Gastrocnemius medialis (tissue), 4 donors: ENCODE measurements around the gene CCDC8.

Experiments
- POLR2A ChIP-seq, 2 donors: fragments of 450-650 bp; IDR thresholded peaks; one replicate each; pipeline ENCODE4 v1.6.1; 2017; ENCODE audit warnings: antibody characterized with exemption in 2 of 2, mild to moderate bottlenecking in 2 of 2, moderate library complexity in 2 of 2
- TF ChIP-seq, protein P1 (sequence below), 5 experiments: fragments of 450-650 bp in 3 of 5; fragments of 200-600 bp in 2 of 5; sonication (generic) in 2 of 5; IDR thresholded peaks in 4 of 5; conservative IDR thresholded peaks in 1 of 5; 1 replicate in 4 of 5; 2 replicates in 1 of 5; pipeline ENCODE4 v1.5.1; 2016 to 2019; ENCODE audit warnings: antibody characterized with exemption in 5 of 5, mild to moderate bottlenecking in 3 of 5, moderate library complexity in 3 of 5

DNA sequence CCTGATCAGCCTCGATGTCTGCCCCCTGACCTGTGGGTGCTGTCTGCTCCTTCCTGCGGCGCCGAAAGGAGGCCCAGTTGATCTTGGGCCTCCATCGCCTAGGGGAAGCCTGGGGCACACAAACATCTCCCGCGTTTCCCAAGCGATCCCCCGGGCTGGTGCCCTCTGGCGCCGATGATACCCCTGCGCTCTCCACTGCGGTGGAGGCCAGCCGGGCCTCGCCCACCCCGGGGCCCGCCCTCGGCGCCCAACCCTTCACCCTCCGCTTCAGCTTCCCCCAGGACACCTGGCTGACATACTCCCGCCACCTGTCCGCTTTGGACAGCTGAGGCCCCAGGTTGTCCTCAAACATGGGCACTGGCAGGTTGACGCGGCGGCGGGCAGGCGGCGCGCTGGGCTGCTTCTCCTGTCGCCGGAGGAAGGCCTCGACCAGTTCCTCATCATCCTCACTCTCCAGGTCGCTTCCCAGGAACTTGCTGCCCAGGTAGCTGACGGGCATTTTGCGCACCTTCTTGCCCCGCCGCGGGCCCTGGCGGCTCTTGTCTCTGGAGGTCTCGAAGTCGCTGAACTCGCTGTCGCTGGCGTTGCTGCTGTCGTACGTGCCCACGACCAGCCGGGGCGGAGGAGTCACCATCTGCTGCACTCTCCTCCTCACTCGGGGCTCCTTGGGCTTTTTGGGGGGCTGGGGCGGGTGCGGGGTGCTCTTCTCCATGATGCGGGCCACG is 1.3 kb downstream of the CCDC8 start:
- TF ChIP-seq, protein P1, sequence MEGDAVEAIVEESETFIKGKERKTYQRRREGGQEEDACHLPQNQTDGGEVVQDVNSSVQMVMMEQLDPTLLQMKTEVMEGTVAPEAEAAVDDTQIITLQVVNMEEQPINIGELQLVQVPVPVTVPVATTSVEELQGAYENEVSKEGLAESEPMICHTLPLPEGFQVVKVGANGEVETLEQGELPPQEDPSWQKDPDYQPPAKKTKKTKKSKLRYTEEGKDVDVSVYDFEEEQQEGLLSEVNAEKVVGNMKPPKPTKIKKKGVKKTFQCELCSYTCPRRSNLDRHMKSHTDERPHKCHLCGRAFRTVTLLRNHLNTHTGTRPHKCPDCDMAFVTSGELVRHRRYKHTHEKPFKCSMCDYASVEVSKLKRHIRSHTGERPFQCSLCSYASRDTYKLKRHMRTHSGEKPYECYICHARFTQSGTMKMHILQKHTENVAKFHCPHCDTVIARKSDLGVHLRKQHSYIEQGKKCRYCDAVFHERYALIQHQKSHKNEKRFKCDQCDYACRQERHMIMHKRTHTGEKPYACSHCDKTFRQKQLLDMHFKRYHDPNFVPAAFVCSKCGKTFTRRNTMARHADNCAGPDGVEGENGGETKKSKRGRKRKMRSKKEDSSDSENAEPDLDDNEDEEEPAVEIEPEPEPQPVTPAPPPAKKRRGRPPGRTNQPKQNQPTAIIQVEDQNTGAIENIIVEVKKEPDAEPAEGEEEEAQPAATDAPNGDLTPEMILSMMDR (IDR thresholded peaks at IDR 0.05 in 4 of 5, conservative IDR thresholded peaks at IDR 0.05 in 1 of 5), result no peak
- no peak for TF ChIP-seq POLR2A (IDR thresholded peaks at IDR 0.05)
